WTC11 (cell line): ENCODE measurements around the gene APOH. TPM values are rescaled to one million over a fixed set of nuclear protein-coding genes. Genes with fewer than 3 reads are reported as not detected.
A peak's percentile ranks its signal among the peaks of the same experiment; 100 is the strongest.

ENCODE experiments used
- ATAC-seq: fragments of 200-7000 bp; cut with Tn5 transposase; 2 replicates; pipeline ENCODE4 v1.10.0; 2021; ENCODE audit warnings: mild to moderate bottlenecking, moderate library complexity
- CTCF ChIA-PET: fragments of 300-600 bp; sonication (Branson Sonifier 250); formaldehyde crosslinking; loops from one replicate; lab custom pipeline; 2021; ENCODE audit warnings: antibody characterized with exemption; lab: Charles Lee
- POLR2A ChIA-PET: fragments of 350-600 bp; sonication (Branson Sonifier 250); formaldehyde crosslinking; loops from one replicate; lab custom pipeline; 2021; ENCODE audit warnings: antibody characterized with exemption; lab: Charles Lee
- DNase-seq: peaks from one replicate; pipeline ENCODE4 v3.0.0; 2021; ENCODE audit warnings: low spot score
- H3K27ac Mint-ChIP-seq: 2 replicates; pipeline ENCODE4 v1.8.0; 2021; ENCODE audit warnings: mixed read lengths
- H3K27me3 Mint-ChIP-seq: 2 replicates; pipeline ENCODE4 v1.8.0; 2021; ENCODE audit warnings: low read depth, mild to moderate bottlenecking, moderate library complexity, mixed read lengths
- H3K36me3 Mint-ChIP-seq: 2 replicates; pipeline ENCODE4 v1.8.0; 2021; ENCODE audit warnings: mixed read lengths
- H3K4me1 Mint-ChIP-seq: 2 replicates; pipeline ENCODE4 v1.8.0; 2022; ENCODE audit warnings: mixed read lengths
- H3K4me3 Mint-ChIP-seq: 2 replicates; pipeline ENCODE4 v1.8.0; 2021; ENCODE audit warnings: mild to moderate bottlenecking, moderate library complexity, mixed read lengths
- H3K9me3 Mint-ChIP-seq: 2 replicates; pipeline ENCODE4 v1.8.0; 2021; ENCODE audit warnings: mixed read lengths
- AFF4 ChIP-seq: sonication (generic); formaldehyde crosslinking; IDR thresholded peaks from 2 replicates; pipeline ENCODE4 v1.8.1; 2023; ENCODE audit warnings: mild to moderate bottlenecking, missing genetic modification reagents, borderline replicate concordance
- ESRRA ChIP-seq: sonication (generic); formaldehyde crosslinking; IDR thresholded peaks from 2 replicates; pipeline ENCODE4 v1.8.1; 2022; ENCODE audit warnings: mild to moderate bottlenecking, missing genetic modification reagents, borderline replicate concordance
- FOXP4 ChIP-seq: sonication (generic); formaldehyde crosslinking; IDR thresholded peaks from 2 replicates; pipeline ENCODE4 v1.8.0; 2022; ENCODE audit warnings: mild to moderate bottlenecking, missing genetic modification reagents
- IRF2 ChIP-seq: sonication (generic); formaldehyde crosslinking; IDR thresholded peaks from 2 replicates; pipeline ENCODE4 v1.8.0; 2022; ENCODE audit warnings: low read depth, missing genetic modification reagents, borderline replicate concordance
- MLX ChIP-seq: sonication (generic); formaldehyde crosslinking; IDR thresholded peaks from 2 replicates; pipeline ENCODE4 v1.8.1; 2023; ENCODE audit warnings: mild to moderate bottlenecking, missing genetic modification reagents, moderate library complexity
- NR2C2 ChIP-seq: sonication (generic); formaldehyde crosslinking; IDR thresholded peaks from 2 replicates; pipeline ENCODE4 v1.8.0; 2022; ENCODE audit warnings: mild to moderate bottlenecking, missing genetic modification reagents
- OVOL2 ChIP-seq: fragments of 250-450 bp; sonication (Bioruptor Pico); IDR thresholded peaks from 2 replicates; pipeline ENCODE4 v1.9.0; 2021; ENCODE audit warnings: mild to moderate bottlenecking, borderline replicate concordance
- PRDM15 ChIP-seq: sonication (generic); formaldehyde crosslinking; IDR thresholded peaks from 2 replicates; pipeline ENCODE4 v1.8.0; 2022; ENCODE audit warnings: missing genetic modification reagents
- RELA ChIP-seq: sonication (generic); formaldehyde crosslinking; IDR thresholded peaks from 2 replicates; pipeline ENCODE4 v1.8.1; 2022; ENCODE audit warnings: missing genetic modification reagents, mild to moderate bottlenecking, borderline replicate concordance
- SOX15 ChIP-seq: fragments of 250-450 bp; sonication (Bioruptor Pico); IDR thresholded peaks from 2 replicates; pipeline ENCODE4 v1.9.0; 2021; ENCODE audit warnings: mild to moderate bottlenecking
- SP1 ChIP-seq: sonication (generic); formaldehyde crosslinking; conservative IDR thresholded peaks from 2 replicates; pipeline ENCODE4 v1.8.1; 2022; ENCODE audit warnings: missing genetic modification reagents
- TEAD4 ChIP-seq: sonication (generic); formaldehyde crosslinking; IDR thresholded peaks from 2 replicates; pipeline ENCODE4 v1.8.0; 2022; ENCODE audit warnings: mild to moderate bottlenecking, missing genetic modification reagents
- USF2 ChIP-seq: sonication (generic); formaldehyde crosslinking; IDR thresholded peaks from 2 replicates; pipeline ENCODE4 v1.8.1; 2023; ENCODE audit warnings: mild to moderate bottlenecking, missing genetic modification reagents, moderate library complexity
- ZNF263 ChIP-seq: sonication (generic); formaldehyde crosslinking; IDR thresholded peaks from 2 replicates; pipeline ENCODE4 v1.8.1; 2022; ENCODE audit warnings: low read depth, mild to moderate bottlenecking, moderate library complexity, missing genetic modification reagents
- ZNF396 ChIP-seq: fragments of 250-450 bp; sonication (Bioruptor Pico); IDR thresholded peaks from 2 replicates; pipeline ENCODE4 v1.8.0; 2021; ENCODE audit warnings: mild to moderate bottlenecking, moderate library complexity, borderline replicate concordance
- total RNA-seq: library from RNA; stranded (reverse); gene quantifications from 3 replicates; pipeline ENCODE4 v1.2.3, GENCODE V29; 2021

APOH gene
- total RNA-seq, 1 experiment from 2014 or later: 1.2 TPM

GRCh38 chr17:66198242-66198641, 31.0 kb downstream of the APOH start (continued):
- TF ChIP-seq TEAD4 (CRISPR knock-in tag): no peak
- TF ChIP-seq ZNF263 (CRISPR knock-in tag): no peak
- TF ChIP-seq FOXP4 (CRISPR knock-in tag): no peak
- TF ChIP-seq PRDM15 (CRISPR knock-in tag): no peak
- no peak for TF ChIP-seq OVOL2 (CRISPR knock-in tag)
- no peak for TF ChIP-seq SP1 (CRISPR knock-in tag)
- no peak for TF ChIP-seq NR2C2
- no peak for TF ChIP-seq RELA

GRCh38 chr17:66192378-66192687, 36.9 kb downstream of the APOH start:
- H3K27ac Mint-ChIP-seq: no peak overlapping the region
- no peaks in the 10 kb centered on the region for H3K9me3 Mint-ChIP-seq
- peaks cover 10% of the 10 kb centered on the region for H3K27me3 Mint-ChIP-seq
- DNase-seq (no peak), ATAC-seq (no peak)
- POLR2A ChIA-PET: no interaction called here
- peak overlapping the region; percentile 82 for H3K4me3 Mint-ChIP-seq
- H3K36me3 Mint-ChIP-seq: no peaks in the 10 kb centered on the region
- CTCF ChIA-PET: interaction anchor here (0.6 to 1.5 kb wide), 3 partner anchors 9 to 653 kb away, joined by 3 to 6 read pairs (median 4); no protein-coding TSS in a partner anchor
- TF ChIP-seq IRF2 (CRISPR knock-in tag) (no peak), ESRRA (CRISPR knock-in tag) (no peak)
- TF ChIP-seq, all 79 proteins: peak for 0
- peaks cover 9% of the 10 kb centered on the region for H3K4me1 Mint-ChIP-seq

- POLR2A ChIA-PET: interaction anchor here (0.6 kb wide), 1 partner anchor 633 kb away, joined by 3 read pairs; no protein-coding TSS in a partner anchor
- DNase-seq (peak; percentile 96), ATAC-seq (peak; percentile 91)
- Mint-ChIP-seq H3K4me1 (peaks cover 9% of the 10 kb centered on the region), H3K27me3 (peaks cover 10% of the 10 kb centered on the region), H3K4me3 (peak within 1 kb of the TSS; percentile 82), H3K27ac (no peak within 1 kb of the TSS), H3K9me3 (no peaks in the 10 kb centered on the region), H3K36me3 (no peaks in the 10 kb centered on the region)
- CTCF ChIA-PET: interaction anchor here (0.6 to 1.5 kb wide), 4 partner anchors 10 to 653 kb away, joined by 3 to 6 read pairs (median 4); no protein-coding TSS in a partner anchor
- no peak for TF ChIP-seq SOX15 (CRISPR knock-in tag)
- no peak for TF ChIP-seq USF2 (CRISPR knock-in tag)
- peak; percentile 79 for TF ChIP-seq SP1 (CRISPR knock-in tag)
- TF ChIP-seq PRDM15 (CRISPR knock-in tag): peak; percentile 49; the same call in 1 of the 2 replicates
- no peak for TF ChIP-seq ZNF396
- TF ChIP-seq MLX (CRISPR knock-in tag): no peak
- no peak for TF ChIP-seq AFF4 (CRISPR knock-in tag)
These were observed 37.4 kb downstream of the APOH start, which contains the start of gene CEP112 for GRCh38 chr17:66191593-66192377. Gene CEP112, minus strand, starts transcription at chr17:66192133.
